HepG2 (cell line): ENCODE results near the gene PTCH1. TPM values are rescaled to one million over a fixed set of nuclear protein-coding genes. Genes with fewer than 3 reads are reported as not detected.

Experiments
- CHD2 ChIP-seq: IDR thresholded peaks from 2 replicates; pipeline ENCODE4 v1.6.1; 2011; ENCODE audit warnings: low read depth, low read length, improper control_type of control experiment
- CREB1 ChIP-seq, 2 experiments: fragments of 450-650 bp in 1 of 2; IDR thresholded peaks; 2 replicates each; pipeline ENCODE4 v1.6.1; 2016 to 2017; ENCODE audit warnings: control low read depth in 1 of 2, mild to moderate bottlenecking in 1 of 2, missing compliant biosample characterization in 1 of 2, missing genetic modification characterization in 1 of 2
- HNF4A ChIP-seq: sonication (generic); formaldehyde crosslinking; IDR thresholded peaks from 2 replicates; pipeline ENCODE4 v1.4.0; 2020; ENCODE audit warnings: missing genetic modification reagents
- JUN ChIP-seq: sonication (generic); formaldehyde crosslinking; IDR thresholded peaks from 2 replicates; pipeline ENCODE4 v1.4.0; 2020; ENCODE audit warnings: mild to moderate bottlenecking, missing genetic modification reagents
- KAT8 ChIP-seq: IDR thresholded peaks from 2 replicates; pipeline ENCODE4 v1.6.1; 2016; ENCODE audit warnings: missing genetic modification reagents, missing compliant biosample characterization
- KDM6A ChIP-seq: IDR thresholded peaks from 2 replicates; pipeline ENCODE4 v1.6.1; 2016; ENCODE audit warnings: low read depth
- LCORL ChIP-seq, 2 experiments: fragments of 450-650 bp in 1 of 2; sonication (generic) in 1 of 2; formaldehyde crosslinking in 1 of 2; IDR thresholded peaks; 2 replicates each; pipeline versions ENCODE4 v1.5.0 to v1.6.1; 2017 to 2020; ENCODE audit warnings: antibody characterized with exemption in 1 of 2, missing genetic modification reagents in 1 of 2
- NR2C2 ChIP-seq: sonication (generic); formaldehyde crosslinking; IDR thresholded peaks from 2 replicates; pipeline ENCODE4 v1.4.0; 2020; ENCODE audit warnings: missing genetic modification reagents, mild to moderate bottlenecking, moderate library complexity, borderline replicate concordance
- POLR2AphosphoS2 ChIP-seq: IDR thresholded peaks from 2 replicates; pipeline ENCODE4 v1.6.1; 2011; ENCODE audit warnings: low read depth, low read length, improper control_type of control experiment
- POLR2AphosphoS5 ChIP-seq: IDR thresholded peaks from 2 replicates; pipeline ENCODE4 v1.6.1; 2012; ENCODE audit warnings: low read depth, low read length
- RARA ChIP-seq: IDR thresholded peaks from 2 replicates; pipeline ENCODE4 v1.6.1; 2016; ENCODE audit warnings: missing genetic modification reagents, missing compliant biosample characterization
- SKI ChIP-seq: fragments of 450-650 bp; IDR thresholded peaks from one replicate; pipeline ENCODE4 v1.6.1; 2018; ENCODE audit warnings: mild to moderate bottlenecking; ENCODE audit not compliant: partially characterized antibody
- SMAD9 ChIP-seq: sonication (generic); formaldehyde crosslinking; IDR thresholded peaks from 2 replicates; pipeline ENCODE4 v1.5.1; 2020; ENCODE audit warnings: mild to moderate bottlenecking, missing genetic modification reagents
- TP53 ChIP-seq: sonication (generic); formaldehyde crosslinking; conservative IDR thresholded peaks from 2 replicates; pipeline ENCODE4 v1.4.0; 2020; ENCODE audit warnings: missing genetic modification reagents
- YEATS4 ChIP-seq: sonication (generic); formaldehyde crosslinking; IDR thresholded peaks from 2 replicates; pipeline ENCODE4 v1.4.0; 2020; ENCODE audit warnings: missing genetic modification reagents, borderline replicate concordance
- ZMAT3 ChIP-seq: sonication (generic); formaldehyde crosslinking; conservative IDR thresholded peaks from 2 replicates; pipeline ENCODE4 v1.7.0; 2021; ENCODE audit warnings: missing genetic modification reagents
- ZNF143 ChIP-seq: sonication (generic); formaldehyde crosslinking; IDR thresholded peaks from 2 replicates; pipeline ENCODE4 v1.4.0; 2020; ENCODE audit warnings: missing genetic modification reagents
- ZNF33A ChIP-seq: sonication (generic); formaldehyde crosslinking; IDR thresholded peaks from 2 replicates; pipeline ENCODE4 v1.5.1; 2020; ENCODE audit warnings: missing genetic modification reagents, mild to moderate bottlenecking, moderate library complexity, borderline replicate concordance
- ZNF660 ChIP-seq: sonication (generic); formaldehyde crosslinking; IDR thresholded peaks from 2 replicates; pipeline ENCODE4 v1.5.1; 2020; ENCODE audit warnings: mild to moderate bottlenecking, low read depth, missing genetic modification reagents, borderline replicate concordance
- ZNF83 ChIP-seq: sonication (generic); formaldehyde crosslinking; IDR thresholded peaks from 2 replicates; pipeline ENCODE4 v1.4.0; 2020; ENCODE audit warnings: missing genetic modification reagents, mild to moderate bottlenecking, borderline replicate concordance
- polyA plus RNA-seq, 8 experiments: library from polyadenylated mRNA; depleted of rRNA in 3 of 8; stranded (reverse) in 7 of 8; unstranded in 1 of 8; fragments of >200 nt; fragmentation: Illumina TruSeq in 4 of 8; extraction: Trizol in 4 of 8; gene quantifications; 2 replicates each; pipeline versions ENCODE4 v1.2.1 to v1.2.3, GENCODE V29; 2011 to 2016; ENCODE audit warnings: low read depth in 4 of 8, missing spikeins in 1 of 8, mixed read lengths in 1 of 8; ENCODE audit not compliant: insufficient read depth in 1 of 8
- total RNA-seq, 5 experiments: library from RNA; depleted of rRNA; stranded (reverse); fragments of >200 nt; fragmentation: Illumina TruSeq; extraction: Trizol; gene quantifications; 2 replicates each; pipeline ENCODE4 v1.2.3, GENCODE V29; 2016; ENCODE audit warnings: low read depth in 1 of 5
- TF ChIP-seq, protein P1 (sequence below): sonication (generic); formaldehyde crosslinking; IDR thresholded peaks from 2 replicates; pipeline ENCODE4 v1.4.0; 2020; ENCODE audit warnings: mild to moderate bottlenecking, missing genetic modification reagents
- TF ChIP-seq, protein P2 (sequence below): sonication (generic); formaldehyde crosslinking; IDR thresholded peaks from 2 replicates; pipeline ENCODE4 v1.4.0; 2020; ENCODE audit warnings: missing genetic modification reagents, mild to moderate bottlenecking, borderline replicate concordance
- TF ChIP-seq, protein P3 (sequence below): sonication (generic); formaldehyde crosslinking; IDR thresholded peaks from 2 replicates; pipeline ENCODE4 v1.4.0; 2020; ENCODE audit warnings: mild to moderate bottlenecking, low read depth, missing genetic modification reagents
- TF ChIP-seq, protein P4 (sequence below): sonication (generic); formaldehyde crosslinking; IDR thresholded peaks from 2 replicates; pipeline ENCODE4 v1.5.0; 2020; ENCODE audit warnings: mild to moderate bottlenecking, low read depth, missing genetic modification reagents, borderline replicate concordance

Gene PTCH1
- total and polyA plus RNA-seq, 2 of the 13 experiments (the other 11 are each of a cell fraction or from before 2014, with no cell fraction given): 2.8 to 3.9 TPM

DNA sequence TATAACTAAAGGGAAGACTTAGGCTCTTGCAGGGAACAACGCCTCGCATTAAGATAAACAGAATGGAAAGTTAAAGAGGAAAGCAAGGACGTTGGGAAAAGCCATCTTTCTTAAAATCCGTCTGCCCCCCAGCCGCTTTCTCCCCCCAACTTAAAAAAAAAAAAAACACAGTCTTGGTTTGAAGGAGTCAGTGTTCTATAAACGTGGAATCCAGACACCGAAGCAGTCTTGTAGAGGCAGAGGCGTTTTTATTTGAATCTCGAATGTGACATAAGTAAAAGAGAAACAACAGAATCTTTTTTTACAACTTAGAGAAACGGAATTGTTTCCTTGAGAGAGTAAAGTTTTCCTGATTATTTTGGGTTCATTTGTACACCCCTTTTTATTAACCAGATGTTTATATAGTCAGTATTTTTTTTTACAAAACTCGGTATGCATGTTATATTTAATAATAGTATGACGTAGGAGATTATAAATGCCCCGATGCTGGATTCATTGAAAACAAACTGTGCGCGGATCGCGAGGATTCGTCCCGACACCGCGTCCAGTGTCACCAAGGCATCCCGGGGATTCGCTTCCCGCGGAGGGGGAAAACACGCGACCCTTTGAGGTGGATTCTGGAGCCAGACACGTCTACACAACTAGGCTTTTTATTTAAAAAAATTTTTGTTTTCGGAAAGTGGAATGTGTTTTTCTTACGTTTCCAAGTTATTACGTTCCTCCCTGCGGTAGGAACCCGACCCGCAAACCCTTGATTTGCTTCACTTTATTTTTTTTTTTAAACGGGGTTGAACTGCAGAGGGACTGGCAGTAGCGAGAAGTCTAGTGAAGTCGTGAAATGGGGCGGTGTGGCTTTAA is 6.7 kb downstream of the PTCH1 start (continued):
- TF ChIP-seq, protein P1, sequence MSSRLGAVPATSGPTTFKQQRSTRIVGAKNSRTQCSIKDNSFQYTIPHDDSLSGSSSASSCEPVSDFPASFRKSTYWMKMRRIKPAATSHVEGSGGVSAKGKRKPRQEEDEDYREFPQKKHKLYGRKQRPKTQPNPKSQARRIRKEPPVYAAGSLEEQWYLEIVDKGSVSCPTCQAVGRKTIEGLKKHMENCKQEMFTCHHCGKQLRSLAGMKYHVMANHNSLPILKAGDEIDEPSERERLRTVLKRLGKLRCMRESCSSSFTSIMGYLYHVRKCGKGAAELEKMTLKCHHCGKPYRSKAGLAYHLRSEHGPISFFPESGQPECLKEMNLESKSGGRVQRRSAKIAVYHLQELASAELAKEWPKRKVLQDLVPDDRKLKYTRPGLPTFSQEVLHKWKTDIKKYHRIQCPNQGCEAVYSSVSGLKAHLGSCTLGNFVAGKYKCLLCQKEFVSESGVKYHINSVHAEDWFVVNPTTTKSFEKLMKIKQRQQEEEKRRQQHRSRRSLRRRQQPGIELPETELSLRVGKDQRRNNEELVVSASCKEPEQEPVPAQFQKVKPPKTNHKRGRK (CRISPR knock-in tag): no peak
- TF ChIP-seq, protein P2, sequence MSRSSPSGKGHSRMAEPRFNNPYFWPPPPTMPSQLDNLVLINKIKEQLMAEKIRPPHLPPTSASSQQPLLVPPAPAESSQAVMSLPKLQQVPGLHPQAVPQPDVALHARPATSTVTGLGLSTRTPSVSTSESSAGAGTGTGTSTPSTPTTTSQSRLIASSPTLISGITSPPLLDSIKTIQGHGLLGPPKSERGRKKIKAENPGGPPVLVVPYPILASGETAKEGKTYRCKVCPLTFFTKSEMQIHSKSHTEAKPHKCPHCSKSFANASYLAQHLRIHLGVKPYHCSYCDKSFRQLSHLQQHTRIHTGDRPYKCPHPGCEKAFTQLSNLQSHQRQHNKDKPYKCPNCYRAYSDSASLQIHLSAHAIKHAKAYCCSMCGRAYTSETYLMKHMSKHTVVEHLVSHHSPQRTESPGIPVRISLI (CRISPR knock-in tag): peak; percentile 60; the same call in 1 of the 2 replicates
- TF ChIP-seq RARA (CRISPR knock-in tag) (no peak), HNF4A (CRISPR knock-in tag) (no peak), JUN (no peak), CHD2 (0 out of 2 replicates have a peak, but pooled peaks have one; percentile 21), ZMAT3 (CRISPR knock-in tag) (no peak), POLR2AphosphoS5 (0 out of 2 replicates have a peak, but pooled peaks have one; percentile 55), SMAD9 (CRISPR knock-in tag) (no peak), SKI (no peak), ZNF660 (CRISPR knock-in tag) (no peak), NR2C2 (no peak), KAT8 (0 out of 2 replicates have a peak, but pooled peaks have one; percentile 5), KDM6A (CRISPR knock-in tag) (no peak), ZNF33A (no peak), POLR2AphosphoS2 (no peak), TP53 (no peak), YEATS4 (CRISPR knock-in tag) (0 out of 2 replicates have a peak, but pooled peaks have one; percentile 2), CREB1 (IDR thresholded peaks at IDR 0.05) (0 out of 2 replicates have a peak, but pooled peaks have one; percentile 66), CREB1 (CRISPR knock-in tag; IDR thresholded peaks at IDR 0.05) (no peak), ZNF143 (no peak), ZNF83 (CRISPR knock-in tag) (no peak), LCORL (IDR thresholded peaks at IDR 0.05) (no peak), LCORL (CRISPR knock-in tag; IDR thresholded peaks at IDR 0.05) (0 out of 2 replicates have a peak, but pooled peaks have one; percentile 28)
- TF ChIP-seq, protein P3, sequence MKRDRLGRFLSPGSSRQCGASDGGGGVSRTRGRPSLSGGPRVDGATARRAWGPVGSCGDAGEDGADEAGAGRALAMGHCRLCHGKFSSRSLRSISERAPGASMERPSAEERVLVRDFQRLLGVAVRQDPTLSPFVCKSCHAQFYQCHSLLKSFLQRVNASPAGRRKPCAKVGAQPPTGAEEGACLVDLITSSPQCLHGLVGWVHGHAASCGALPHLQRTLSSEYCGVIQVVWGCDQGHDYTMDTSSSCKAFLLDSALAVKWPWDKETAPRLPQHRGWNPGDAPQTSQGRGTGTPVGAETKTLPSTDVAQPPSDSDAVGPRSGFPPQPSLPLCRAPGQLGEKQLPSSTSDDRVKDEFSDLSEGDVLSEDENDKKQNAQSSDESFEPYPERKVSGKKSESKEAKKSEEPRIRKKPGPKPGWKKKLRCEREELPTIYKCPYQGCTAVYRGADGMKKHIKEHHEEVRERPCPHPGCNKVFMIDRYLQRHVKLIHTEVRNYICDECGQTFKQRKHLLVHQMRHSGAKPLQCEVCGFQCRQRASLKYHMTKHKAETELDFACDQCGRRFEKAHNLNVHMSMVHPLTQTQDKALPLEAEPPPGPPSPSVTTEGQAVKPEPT: no peak
- TF ChIP-seq, protein P4, sequence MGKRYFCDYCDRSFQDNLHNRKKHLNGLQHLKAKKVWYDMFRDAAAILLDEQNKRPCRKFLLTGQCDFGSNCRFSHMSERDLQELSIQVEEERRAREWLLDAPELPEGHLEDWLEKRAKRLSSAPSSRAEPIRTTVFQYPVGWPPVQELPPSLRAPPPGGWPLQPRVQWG (CRISPR knock-in tag): no peak
